Esophagus squamous epithelium (tissue), 5 donors: Measurements from ENCODE around the gene ITPRIPL2. TPM values are rescaled to one million over a fixed set of nuclear protein-coding genes. Genes with fewer than 3 reads are reported as not detected.

Experiments
- DNase-seq: peaks from one replicate; lab custom pipeline; 2025; lab: John Stamatoyannopoulos, UW
- H3K27ac ChIP-seq, 4 donors: fragments of 200-600 bp; sonication (generic); one replicate each; pipeline ENCODE4 v1.5.1; 2016 to 2019; ENCODE audit warnings: mild to moderate bottlenecking in 1 of 4
- H3K27me3 ChIP-seq, 4 donors: fragments of 200-600 bp; sonication (generic); 1 replicate in 3 of 4; 2 replicates in 1 of 4; pipeline versions ENCODE4 v1.5.1 to v1.6.0; 2017 to 2021; ENCODE audit warnings: antibody characterized with exemption in 1 of 4
- H3K36me3 ChIP-seq, 3 donors: fragments of 200-600 bp; sonication (generic); one replicate each; pipeline ENCODE4 v1.5.1; 2016 to 2019
- H3K4me1 ChIP-seq, 3 donors: fragments of 200-600 bp; sonication (generic); one replicate each; pipeline ENCODE4 v1.5.1; 2017 to 2019
- H3K4me3 ChIP-seq, 4 donors: fragments of 200-600 bp; sonication (generic); 1 replicate in 3 of 4; 2 replicates in 1 of 4; pipeline ENCODE4 v1.5.1; 2016 to 2019; ENCODE audit warnings: mild to moderate bottlenecking in 2 of 4, moderate library complexity in 1 of 4
- H3K9me3 ChIP-seq, 3 donors: fragments of 200-600 bp; sonication (generic); one replicate each; pipeline ENCODE4 v1.5.1; 2016 to 2019
- POLR2A ChIP-seq, 4 donors: fragments of 450-650 bp; IDR thresholded peaks; one replicate each; pipeline ENCODE4 v1.6.1; 2017; ENCODE audit warnings: antibody characterized with exemption in 4 of 4, mild to moderate bottlenecking in 4 of 4, moderate library complexity in 3 of 4
- WGBS, 2 donors: methylation state at CpG; one replicate each; pipeline ENCODE4 v1.1.5; 2018; 5-methylcytosine and 5-hydroxymethylcytosine counted together
- intact Hi-C: fragments of 100-400 bp; cut with DNase I; formaldehyde crosslinking; loops from one replicate; pipeline ENCODE4 v1.15.0; 2022
- total RNA-seq, 4 donors: library from RNA; depleted of rRNA; stranded (reverse); fragments of >200 nt; gene quantifications; one replicate each; pipeline ENCODE4 v1.1.0, GENCODE V29; 2016
- TF ChIP-seq, protein P1 (sequence below), 6 experiments: fragments of 450-650 bp in 4 of 6; fragments of 200-600 bp in 2 of 6; sonication (generic) in 2 of 6; IDR thresholded peaks; one replicate each; pipeline ENCODE4 v1.5.1; 2016 to 2019; ENCODE audit warnings: antibody characterized with exemption in 6 of 6, mild to moderate bottlenecking in 4 of 6, moderate library complexity in 4 of 6
- donor health status: DM: yes; HTN: yes; CAD: no.

Gene ITPRIPL2
- total RNA-seq, 4 donors from 2014 or later = 18.3 to 78.6 (median 42.4) TPM

- intact Hi-C loops = loop anchor here (5.0 kb wide), 1 partner anchor 76 kb away; no protein-coding TSS in a partner anchor
- peaks cover 0 to 7% (median 0%) of the 10 kb centered on the region in 3 donors for H3K9me3 ChIP-seq
- WGBS, 2 donors = 0% methylated on average over 15 to 30 of the region's 63 CpGs
- TF ChIP-seq, protein P1, sequence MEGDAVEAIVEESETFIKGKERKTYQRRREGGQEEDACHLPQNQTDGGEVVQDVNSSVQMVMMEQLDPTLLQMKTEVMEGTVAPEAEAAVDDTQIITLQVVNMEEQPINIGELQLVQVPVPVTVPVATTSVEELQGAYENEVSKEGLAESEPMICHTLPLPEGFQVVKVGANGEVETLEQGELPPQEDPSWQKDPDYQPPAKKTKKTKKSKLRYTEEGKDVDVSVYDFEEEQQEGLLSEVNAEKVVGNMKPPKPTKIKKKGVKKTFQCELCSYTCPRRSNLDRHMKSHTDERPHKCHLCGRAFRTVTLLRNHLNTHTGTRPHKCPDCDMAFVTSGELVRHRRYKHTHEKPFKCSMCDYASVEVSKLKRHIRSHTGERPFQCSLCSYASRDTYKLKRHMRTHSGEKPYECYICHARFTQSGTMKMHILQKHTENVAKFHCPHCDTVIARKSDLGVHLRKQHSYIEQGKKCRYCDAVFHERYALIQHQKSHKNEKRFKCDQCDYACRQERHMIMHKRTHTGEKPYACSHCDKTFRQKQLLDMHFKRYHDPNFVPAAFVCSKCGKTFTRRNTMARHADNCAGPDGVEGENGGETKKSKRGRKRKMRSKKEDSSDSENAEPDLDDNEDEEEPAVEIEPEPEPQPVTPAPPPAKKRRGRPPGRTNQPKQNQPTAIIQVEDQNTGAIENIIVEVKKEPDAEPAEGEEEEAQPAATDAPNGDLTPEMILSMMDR (IDR thresholded peaks at IDR 0.05) = peak; percentile 69 to 88 (median 84)
- TF ChIP-seq POLR2A (IDR thresholded peaks at IDR 0.05) = no peak
- H3K27me3 ChIP-seq = peaks cover 0 to 31% (median 0%) of the 10 kb centered on the region in 4 donors
- peak within 1 kb of the TSS; percentile 46 to 72 (median 66) for H3K27ac ChIP-seq
- H3K4me1 ChIP-seq = peaks cover 17 to 31% (median 17%) of the 10 kb centered on the region in 3 donors
- H3K4me3 ChIP-seq = peak within 1 kb of the TSS; percentile 53 to 78 (median 66)
- no peak for DNase-seq
- H3K36me3 ChIP-seq = no peaks in the 10 kb centered on the region
Measured at GRCh38 chr16:19167710-19168370, 54.1 kb downstream of the ITPRIPL2 start, which contains the start of gene SYT17. Gene SYT17, plus strand, starts transcription at chr16:19168240. Its CDS starts 407 bp downstream, at chr16:19168647.

- Histone ChIP-seq H3K27me3 (peaks cover 0 to 31% (median 0%) of the 10 kb centered on the region in 4 donors), H3K36me3 (no peaks in the 10 kb centered on the region), H3K9me3 (no peaks in the 10 kb centered on the region), H3K27ac (peak overlapping the region; percentile 46 to 72 (median 66)), H3K4me1 (peaks cover 17 to 31% (median 17%) of the 10 kb centered on the region in 3 donors), H3K4me3 (peak overlapping the region; percentile 53 to 78 (median 66))
- 0% methylated on average over 4 of the region's 68 CpGs; no CpG with 5 or more reads in 1 of the 2 donors for WGBS, 2 donors
- DNase-seq = no peak
- intact Hi-C loops = loop anchor here (5.0 kb wide), 1 partner anchor 76 kb away; no protein-coding TSS in a partner anchor
- TF ChIP-seq, protein P1 (IDR thresholded peaks at IDR 0.05) = no peak
- no peak for TF ChIP-seq POLR2A (IDR thresholded peaks at IDR 0.05)
Measured at GRCh38 chr16:19168371-19169081, 54.8 kb downstream of the ITPRIPL2 start.

- DNase-seq = no peak
- intact Hi-C loops = loop anchor here (5.0 kb wide), 1 partner anchor 77 kb away; no protein-coding TSS in a partner anchor
- H3K4me1 ChIP-seq = peaks cover 17 to 31% (median 17%) of the 10 kb centered on the region in 3 donors
- TF ChIP-seq, protein P1 (IDR thresholded peaks at IDR 0.05) = no peak
- no peak for TF ChIP-seq POLR2A (IDR thresholded peaks at IDR 0.05)
- H3K36me3 ChIP-seq = no peaks in the 10 kb centered on the region
- WGBS, 2 donors = 22 to 43% methylated on average over 6 to 9 of the region's 19 CpGs
- H3K9me3 ChIP-seq = no peaks in the 10 kb centered on the region
- peaks cover 0 to 31% (median 0%) of the 10 kb centered on the region in 4 donors for H3K27me3 ChIP-seq
- peak overlapping the region in 1 of 4 donors; percentile 72 for H3K27ac ChIP-seq
- peak overlapping the region; percentile 53 to 78 (median 66) for H3K4me3 ChIP-seq
Measured at GRCh38 chr16:19169082-19169639, 55.4 kb downstream of the ITPRIPL2 start.

DNA sequence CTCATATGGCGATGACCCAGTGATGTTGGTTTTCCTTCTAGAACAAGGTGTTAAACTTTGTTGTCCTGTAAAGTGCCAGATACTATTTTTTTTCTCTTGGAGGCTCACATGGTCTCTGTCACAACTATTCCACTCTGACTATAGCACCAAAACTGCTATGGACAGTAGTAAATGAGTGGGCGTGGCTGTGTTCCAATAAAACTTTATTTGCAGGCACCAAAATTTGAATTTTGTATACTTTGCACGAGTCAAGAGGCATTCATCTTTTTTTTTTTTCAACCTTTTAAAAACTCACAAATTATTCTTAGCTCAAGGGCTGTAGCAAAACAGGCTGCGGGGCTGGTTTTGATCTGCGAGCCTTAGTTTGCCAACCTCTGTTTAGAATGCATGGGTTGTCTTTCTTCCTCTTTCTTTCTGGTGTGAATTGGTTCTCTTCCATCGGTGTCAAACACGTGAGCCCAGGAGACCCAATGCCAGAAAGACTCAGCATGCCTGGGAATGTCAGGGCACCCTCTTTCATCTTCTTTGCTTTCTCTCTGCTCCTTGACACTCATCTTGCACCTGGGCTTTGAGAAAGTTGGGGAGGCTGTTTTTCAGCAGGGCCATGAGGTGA is 56.4 kb downstream of the ITPRIPL2 start:
- no peak overlapping the region for H3K4me3 ChIP-seq
- intact Hi-C loops = loop anchor here (10.0 kb wide), 1 partner anchor 345 kb away; no protein-coding TSS in a partner anchor
- peaks cover 17 to 31% (median 17%) of the 10 kb centered on the region in 3 donors for H3K4me1 ChIP-seq
- TF ChIP-seq POLR2A (IDR thresholded peaks at IDR 0.05) = no peak
- TF ChIP-seq, protein P1 (IDR thresholded peaks at IDR 0.05) = no peak
- H3K36me3 ChIP-seq = no peaks in the 10 kb centered on the region
- no peak overlapping the region for H3K27ac ChIP-seq
- DNase-seq = no peak
- no peaks in the 10 kb centered on the region for H3K9me3 ChIP-seq
- WGBS, 2 donors = 44 to 51% methylated on average over 7 of the region's 7 CpGs
- H3K27me3 ChIP-seq = peaks cover 0 to 31% (median 0%) of the 10 kb centered on the region in 4 donors

Other genes starting within 250 kb of the ITPRIPL2 start
- gene SMG1, start 187.6 kb upstream of the ITPRIPL2 start, total RNA-seq = 100 to 1,000 TPM in 1 of 4 donors, 10 to 100 TPM in 3; 37.8 to 102 (median 54.6) TPM
- under 1 TPM; 0.15 to 0.66 (median 0.37) TPM for gene TMC7, start 130.0 kb upstream of the ITPRIPL2 start, total RNA-seq
- 10 to 100 TPM in 3 of 4 donors, 1 to 10 TPM in 1; 5.6 to 14.4 (median 12.5) TPM for gene COQ7, start 46.4 kb upstream of the ITPRIPL2 start, total RNA-seq
- 1 to 10 TPM in 3 of 4 donors, under 1 TPM in 1; 0.88 to 7.6 (median 4.7) TPM for gene SYT17, start 54.3 kb downstream of the ITPRIPL2 start, total RNA-seq
- not detected for gene CLEC19A, start 171.8 kb downstream of the ITPRIPL2 start, total RNA-seq